ENCODE results near the gene SPOCK1.

DNA sequence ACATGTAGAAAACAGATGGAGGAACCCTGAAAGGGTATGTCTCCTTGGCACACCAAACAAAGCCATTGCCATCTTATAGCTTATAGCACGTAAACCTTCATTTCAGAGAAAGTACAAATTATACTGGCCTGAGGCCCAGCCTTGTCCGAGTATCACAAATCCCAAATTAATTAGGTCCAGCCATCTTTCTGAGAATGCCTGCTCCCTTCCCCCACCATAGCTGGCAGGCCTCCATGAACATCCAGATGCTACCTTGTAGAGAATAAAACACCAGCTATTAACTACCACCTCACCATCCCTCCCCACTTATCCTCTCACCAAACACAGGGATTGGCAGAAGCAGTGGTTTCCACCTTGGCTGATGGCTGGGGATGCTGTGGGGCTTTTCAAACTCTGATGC lies 224.0 kb downstream of the SPOCK1 start:
- no peak for TF ChIP-seq CTCF (IDR thresholded peaks at IDR 0.05; ENCODE audit: extremely low read depth in 1 of 2, insufficient read depth in 1 of 2, low read depth in 1 of 2, low read length in 2 of 2)
- TF ChIP-seq POLR2A (IDR thresholded peaks at IDR 0.05; ENCODE audit: low read depth, low read length) = no peak
- TF ChIP-seq EZH2 (IDR thresholded peaks at IDR 0.05; ENCODE audit: borderline replicate concordance, low read depth, low read length, severe bottlenecking) = no peak
- TF ChIP-seq MAX (IDR thresholded peaks at IDR 0.05; ENCODE audit: insufficient read depth, insufficient read length) = no peak
- TF ChIP-seq POLR2AphosphoS5 (IDR thresholded peaks at IDR 0.05; ENCODE audit: insufficient read depth, low read depth, low read length) = no peak
- no peak for TF ChIP-seq MYC (IDR thresholded peaks at IDR 0.05; ENCODE audit: low read depth, low read length)
- no peak for TF ChIP-seq JUN (IDR thresholded peaks at IDR 0.05; ENCODE audit: borderline replicate concordance, insufficient read depth, insufficient read length, low read depth)

Data from endothelial cell of umbilical vein (primary cell).